ENCODE data around the gene MYH3. TPM values are rescaled to one million over a fixed set of nuclear protein-coding genes. Genes with fewer than 3 reads are reported as not detected.

The MYH3 gene
- total and polyA plus RNA-seq, 4 donors: 0.43 to 2.0 (median 0.99) TPM

GRCh38 chr17:10626390-10626789, 30.7 kb downstream of the MYH3 start:
- no peaks in the 10 kb centered on the region for H3K4me1 ChIP-seq (ENCODE audit: control insufficient read depth in 4 of 4, insufficient read depth in 4 of 4, low read length in 3 of 4)
- no peaks in the 10 kb centered on the region for H3K27me3 ChIP-seq (ENCODE audit: control insufficient read depth in 4 of 4, insufficient read depth in 4 of 4, low read length in 3 of 4)
- H3K9me3 ChIP-seq (ENCODE audit: control insufficient read depth in 4 of 4, low read length in 3 of 4): no peaks in the 10 kb centered on the region
- H3K27ac ChIP-seq (ENCODE audit: low read depth in 1 of 2, low read length in 2 of 2): no peak overlapping the region
- no peak overlapping the region for H3K4me3 ChIP-seq (ENCODE audit: low read depth in 1 of 3, low read length in 3 of 3)
- peaks cover 1 to 14% (median 6%) of the 10 kb centered on the region in 4 donors for H3K36me3 ChIP-seq (ENCODE audit: control insufficient read depth in 4 of 4, insufficient read depth in 3 of 4, low read depth in 1 of 4, low read length in 3 of 4)
- no peak overlapping the region for H3K9ac ChIP-seq (ENCODE audit: low read depth in 1 of 2, low read length in 2 of 2)
- no peak for DNase-seq (ENCODE audit: low spot score)
- TF ChIP-seq REST (IDR thresholded peaks at IDR 0.05): no peak
- TF ChIP-seq FOXA2 (IDR thresholded peaks at IDR 0.05): no peak
- WGBS: 82% methylated on average over 9 of the region's 9 CpGs

- peaks cover 1 to 9% (median 6%) of the 10 kb centered on the region in 4 donors for H3K36me3 ChIP-seq (ENCODE audit: control insufficient read depth in 4 of 4, insufficient read depth in 3 of 4, low read depth in 1 of 4, low read length in 3 of 4)
- WGBS: 94% methylated on average over 11 of the region's 11 CpGs
- H3K9me3 ChIP-seq (ENCODE audit: control insufficient read depth in 4 of 4, low read length in 3 of 4): no peaks in the 10 kb centered on the region
- H3K9ac ChIP-seq (ENCODE audit: low read depth in 1 of 2, low read length in 2 of 2): no peak overlapping the region
- H3K27me3 ChIP-seq (ENCODE audit: control insufficient read depth in 4 of 4, insufficient read depth in 4 of 4, low read length in 3 of 4): no peaks in the 10 kb centered on the region
- H3K27ac ChIP-seq (ENCODE audit: low read depth in 1 of 2, low read length in 2 of 2): no peak overlapping the region
- no peak for DNase-seq (ENCODE audit: low spot score)
- no peaks in the 10 kb centered on the region for H3K4me1 ChIP-seq (ENCODE audit: control insufficient read depth in 4 of 4, insufficient read depth in 4 of 4, low read length in 3 of 4)
- TF ChIP-seq YY1 (IDR thresholded peaks at IDR 0.05): no peak
- TF ChIP-seq MAX (IDR thresholded peaks at IDR 0.05): no peak
- no peak for TF ChIP-seq FOXA2 (IDR thresholded peaks at IDR 0.05)
- TF ChIP-seq HNF4A (conservative IDR thresholded peaks at IDR 0.05): no peak
- no peak for TF ChIP-seq SP1 (IDR thresholded peaks at IDR 0.05)
- no peak for TF ChIP-seq GABPA (IDR thresholded peaks at IDR 0.05 in 1 of 2, conservative IDR thresholded peaks at IDR 0.05 in 1 of 2)
- TF ChIP-seq NR2F2 (IDR thresholded peaks at IDR 0.05): no peak
- TF ChIP-seq TAF1 (conservative IDR thresholded peaks at IDR 0.05): no peak
- TF ChIP-seq ATF3 (IDR thresholded peaks at IDR 0.05): no peak
- no peak for TF ChIP-seq REST (IDR thresholded peaks at IDR 0.05)
- no peak overlapping the region for H3K4me3 ChIP-seq (ENCODE audit: low read depth in 1 of 3, low read length in 3 of 3)
Measured at GRCh38 chr17:10624969-10625368, 32.1 kb downstream of the MYH3 start.
